ENCODE data around the gene TREM2.
"Not testable (repeated sequence)": the region's sequence is repeated elsewhere in the genome, so short reads cannot be mapped to it uniquely, and the experiment has no call there.

Gene TREM2

DNA sequence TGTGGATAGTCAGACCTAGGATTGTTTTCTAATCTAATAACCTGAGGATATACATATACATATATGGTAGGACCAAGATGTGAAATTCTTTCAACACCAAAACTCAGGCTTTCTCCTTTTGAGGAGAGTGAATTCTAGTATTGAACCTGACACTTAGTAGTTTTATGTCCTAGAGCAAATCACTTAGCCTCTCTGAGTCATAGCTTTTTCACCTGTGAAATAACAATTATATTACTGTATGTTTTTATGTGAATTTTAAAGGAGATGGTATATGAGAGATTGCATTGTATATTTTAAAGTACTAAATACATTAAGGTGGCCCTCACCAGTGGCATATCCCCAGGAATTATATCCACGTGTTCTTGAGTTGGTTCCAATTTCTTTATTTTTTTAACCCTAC is 43.4 kb downstream of the TREM2 start:
- ChIA-PET POLR2A (no interaction called here), CTCF (no interaction called here)
- no peak overlapping the region for H3K4me3 ChIP-seq (ENCODE audit: low read depth, low read length)
- TF ChIP-seq, protein P1, sequence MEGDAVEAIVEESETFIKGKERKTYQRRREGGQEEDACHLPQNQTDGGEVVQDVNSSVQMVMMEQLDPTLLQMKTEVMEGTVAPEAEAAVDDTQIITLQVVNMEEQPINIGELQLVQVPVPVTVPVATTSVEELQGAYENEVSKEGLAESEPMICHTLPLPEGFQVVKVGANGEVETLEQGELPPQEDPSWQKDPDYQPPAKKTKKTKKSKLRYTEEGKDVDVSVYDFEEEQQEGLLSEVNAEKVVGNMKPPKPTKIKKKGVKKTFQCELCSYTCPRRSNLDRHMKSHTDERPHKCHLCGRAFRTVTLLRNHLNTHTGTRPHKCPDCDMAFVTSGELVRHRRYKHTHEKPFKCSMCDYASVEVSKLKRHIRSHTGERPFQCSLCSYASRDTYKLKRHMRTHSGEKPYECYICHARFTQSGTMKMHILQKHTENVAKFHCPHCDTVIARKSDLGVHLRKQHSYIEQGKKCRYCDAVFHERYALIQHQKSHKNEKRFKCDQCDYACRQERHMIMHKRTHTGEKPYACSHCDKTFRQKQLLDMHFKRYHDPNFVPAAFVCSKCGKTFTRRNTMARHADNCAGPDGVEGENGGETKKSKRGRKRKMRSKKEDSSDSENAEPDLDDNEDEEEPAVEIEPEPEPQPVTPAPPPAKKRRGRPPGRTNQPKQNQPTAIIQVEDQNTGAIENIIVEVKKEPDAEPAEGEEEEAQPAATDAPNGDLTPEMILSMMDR (IDR thresholded peaks at IDR 0.05; ENCODE audit: insufficient read depth, low read length, missing control alignments) = no peak
- no peak for DNase-seq (ENCODE audit: low read depth, low spot score)

DNA sequence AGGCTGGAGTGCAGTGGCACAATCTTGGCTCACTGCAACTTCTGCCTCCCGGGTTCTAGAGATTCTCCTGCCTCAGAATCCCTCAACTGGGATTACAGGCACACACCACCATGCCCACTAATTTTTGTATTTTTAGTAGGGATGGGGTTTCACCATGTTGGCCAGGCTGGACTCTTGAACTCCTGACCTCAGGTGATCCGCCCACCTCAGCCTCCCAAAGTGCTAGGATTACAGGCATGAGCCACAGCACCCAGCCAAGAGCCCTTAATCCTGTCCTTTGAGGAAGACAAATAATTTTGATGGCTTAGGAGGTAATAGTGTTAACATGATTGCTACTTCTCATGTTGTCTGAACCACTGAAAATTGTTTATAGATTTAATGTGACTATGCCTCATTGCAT is 47.9 kb downstream of the TREM2 start:
- H3K4me3 ChIP-seq (ENCODE audit: low read depth, low read length); DNase-seq (ENCODE audit: low read depth, low spot score); POLR2A ChIA-PET: not testable (repeated sequence)
- CTCF ChIA-PET = interaction anchor here (0.9 kb wide), 1 partner anchor 9 kb away, joined by 3 read pairs; no protein-coding TSS in a partner anchor

DNA sequence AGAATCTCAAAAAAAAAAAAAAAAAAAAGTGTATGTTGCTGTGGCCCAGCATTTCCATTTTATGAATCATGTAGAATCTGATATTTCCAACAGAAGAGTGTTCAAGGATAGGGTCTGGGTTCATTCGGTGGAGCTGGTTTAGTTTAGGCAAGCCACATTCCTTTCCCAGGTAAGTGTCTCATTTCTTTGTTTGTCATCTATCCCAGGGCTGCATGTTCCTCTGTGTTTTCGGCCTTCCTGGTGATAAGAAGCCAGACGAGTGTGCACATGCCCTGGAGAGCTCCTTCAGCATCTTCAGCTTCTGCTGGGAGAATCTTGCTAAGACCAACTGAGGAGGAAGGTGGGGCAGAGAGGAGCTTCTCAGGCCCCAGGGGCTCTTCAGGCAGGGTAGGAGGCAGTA is 51.9 kb downstream of the TREM2 start:
- ChIA-PET CTCF (interaction anchor here (0.6 to 1.5 kb wide), 2 partner anchors 12 to 415 kb away, joined by 3 read pairs; no protein-coding TSS in a partner anchor), POLR2A (no interaction called here)
- no peak overlapping the region for H3K4me3 ChIP-seq (ENCODE audit: low read depth, low read length)
- no peak for DNase-seq (ENCODE audit: low read depth, low spot score)
- TF ChIP-seq, protein P1 (IDR thresholded peaks at IDR 0.05; ENCODE audit: insufficient read depth, low read length, missing control alignments) = no peak

All from AG04449 (cell line).